IMR-90 (cell line): ENCODE measurements around the gene ADRA1B. TPM values are rescaled to one million over a fixed set of nuclear protein-coding genes. Genes with fewer than 3 reads are reported as not detected.
A peak's percentile ranks its signal among the peaks of the same experiment; 100 is the strongest.

Source experiments
- ATAC-seq: fragments of 200-7000 bp; cut with Tn5 transposase; 2 replicates; pipeline ENCODE4 v1.9.1; 2020; ENCODE audit warnings: low read depth, mild to moderate bottlenecking, moderate library complexity
- BruUV-seq: library from RNA; stranded (reverse); fragments of 400-500 nt; replicated peaks from 2 replicates; lab custom pipeline; 2021; lab: Mats Ljungman, UMichigan
- CTCF ChIA-PET: fragments of 300-600 bp; formaldehyde crosslinking; extraction: SDS; loops from one replicate; lab custom pipeline; 2021; ENCODE audit warnings: antibody characterized with exemption; lab: Yijun Ruan, JAX
- POLR2A ChIA-PET: fragments of 300-600 bp; sonication (Branson Sonifier 250); formaldehyde crosslinking; loops from one replicate; lab custom pipeline; 2022; ENCODE audit warnings: antibody characterized with exemption; ENCODE audit not compliant: unreplicated experiment; lab: Charles Lee
- DNase-seq: peaks from one replicate; pipeline ENCODE4 v3.0.0; 2013
- H2AFZ ChIP-seq: replicated peaks from 2 replicates; pipeline ENCODE3; 2013; ENCODE audit warnings: low read length, mild to moderate bottlenecking; ENCODE audit not compliant: poor library complexity
- H2AK5ac ChIP-seq: 2 replicates; pipeline ENCODE4 v1.6.1; 2013; ENCODE audit warnings: low read depth, low read length, inconsistent platforms
- H2AK9ac ChIP-seq: replicated peaks from 2 replicates; pipeline ENCODE3; 2013; ENCODE audit warnings: mild to moderate bottlenecking, low read depth, low read length, moderate library complexity; ENCODE audit not compliant: poor library complexity
- H2BK120ac ChIP-seq: 2 replicates; pipeline ENCODE4 v1.6.1; 2013; ENCODE audit warnings: low read depth, low read length, inconsistent platforms
- H2BK15ac ChIP-seq: 3 replicates; pipeline ENCODE4 v1.6.1; 2013; ENCODE audit warnings: low read depth, low read length, inconsistent platforms
- H2BK20ac ChIP-seq: 2 replicates; pipeline ENCODE4 v1.6.1; 2013; ENCODE audit warnings: low read depth, mild to moderate bottlenecking, inconsistent platforms, low read length, moderate library complexity
- H2BK5ac ChIP-seq: 2 replicates; pipeline ENCODE4 v1.6.1; 2013; ENCODE audit warnings: mild to moderate bottlenecking, low read depth, low read length, inconsistent platforms; ENCODE audit not compliant: poor library complexity, severe bottlenecking
- H3K14ac ChIP-seq: replicated peaks from 2 replicates; pipeline ENCODE4 v1.6.1; 2013; ENCODE audit warnings: low read depth, low read length, inconsistent platforms
- H3K18ac ChIP-seq: 2 replicates; pipeline ENCODE4 v1.6.1; 2013; ENCODE audit warnings: low read depth, low read length, control low read depth
- H3K23ac ChIP-seq: 2 replicates; pipeline ENCODE4 v1.6.1; 2013; ENCODE audit warnings: low read depth, low read length, inconsistent platforms
- H3K27ac ChIP-seq: 2 replicates; pipeline ENCODE4 v1.5.1; 2013; ENCODE audit warnings: mild to moderate bottlenecking, control low read depth, low read length; ENCODE audit not compliant: insufficient read depth
- H3K27me3 ChIP-seq: 2 replicates; pipeline ENCODE4 v1.6.1; 2013; ENCODE audit warnings: low read length; ENCODE audit not compliant: control insufficient read depth, insufficient read depth
- H3K36me3 ChIP-seq: 2 replicates; pipeline ENCODE4 v1.6.1; 2013; ENCODE audit warnings: low read length, mixed read lengths; ENCODE audit not compliant: control insufficient read depth, insufficient read depth
- H3K4ac ChIP-seq: 2 replicates; pipeline ENCODE4 v1.6.1; 2013; ENCODE audit warnings: low read depth, low read length, inconsistent platforms
- H3K4me1 ChIP-seq: 2 replicates; pipeline ENCODE4 v1.6.1; 2013; ENCODE audit warnings: low read length, mixed read lengths; ENCODE audit not compliant: control insufficient read depth, insufficient read depth
- H3K4me2 ChIP-seq: 2 replicates; pipeline ENCODE4 v1.6.1; 2013; ENCODE audit warnings: low read depth, mild to moderate bottlenecking, control low read depth, low read length, moderate library complexity
- H3K4me3 ChIP-seq: 2 replicates; pipeline ENCODE4 v1.5.1; 2013; ENCODE audit warnings: low read depth, mild to moderate bottlenecking, control low read depth, low read length, moderate library complexity; ENCODE audit not compliant: insufficient read depth
- H3K56ac ChIP-seq: 2 replicates; pipeline ENCODE4 v1.6.1; 2013; ENCODE audit warnings: low read length, inconsistent platforms; ENCODE audit not compliant: insufficient read depth; ENCODE audit errors: extremely low read depth
- H3K79me1 ChIP-seq, 2 experiments: 2 replicates each; pipeline ENCODE4 v1.6.1; 2013; ENCODE audit warnings: low read length in 2 of 2, inconsistent platforms in 1 of 2, low read depth in 1 of 2
- H3K9ac ChIP-seq: 2 replicates; pipeline ENCODE4 v1.6.1; 2013; ENCODE audit warnings: low read depth, low read length, control low read depth
- H3K9me1 ChIP-seq: 2 replicates; pipeline ENCODE4 v1.6.1; 2013; ENCODE audit warnings: low read length, inconsistent platforms; ENCODE audit not compliant: insufficient read depth
- H3K9me3 ChIP-seq: 2 replicates; pipeline ENCODE4 v1.6.1; 2013; ENCODE audit warnings: low read length; ENCODE audit not compliant: control insufficient read depth, insufficient read depth
- H4K20me1 ChIP-seq: 2 replicates; pipeline ENCODE4 v1.6.1; 2013; ENCODE audit warnings: low read length, inconsistent platforms; ENCODE audit not compliant: insufficient read depth
- H4K5ac ChIP-seq: 2 replicates; pipeline ENCODE4 v1.6.1; 2013; ENCODE audit warnings: mild to moderate bottlenecking, low read depth, low read length, control low read depth
- H4K8ac ChIP-seq, 2 experiments: 2 replicates each; pipeline ENCODE4 v1.6.1; 2013; ENCODE audit warnings: low read depth in 2 of 2, low read length in 2 of 2, control low read depth in 1 of 2, inconsistent platforms in 1 of 2
- H4K91ac ChIP-seq: 2 replicates; pipeline ENCODE4 v1.6.1; 2013; ENCODE audit warnings: low read depth, low read length, inconsistent platforms; ENCODE audit not compliant: insufficient read depth
- CHD1 ChIP-seq: IDR thresholded peaks from 2 replicates; pipeline ENCODE4 v1.6.1; 2012; ENCODE audit warnings: low read depth, low read length, improper control_type of control experiment
- CTCF ChIP-seq: conservative IDR thresholded peaks from 2 replicates; pipeline ENCODE4 v1.5.1; 2012; ENCODE audit warnings: mild to moderate bottlenecking, low read depth, low read length, improper control_type of control experiment
- MAZ ChIP-seq: IDR thresholded peaks from 2 replicates; pipeline ENCODE4 v1.6.1; 2012; ENCODE audit warnings: low read depth, mild to moderate bottlenecking, low read length, improper control_type of control experiment, moderate library complexity, borderline replicate concordance
- MXI1 ChIP-seq: IDR thresholded peaks from 2 replicates; pipeline ENCODE4 v1.6.1; 2012; ENCODE audit warnings: low read depth, mild to moderate bottlenecking, low read length, moderate library complexity, borderline replicate concordance
- NFE2L2 ChIP-seq: fragments of 150-350 bp; IDR thresholded peaks from 2 replicates; pipeline ENCODE4 v1.6.1; 2016; ENCODE audit warnings: low read depth, mild to moderate bottlenecking, low read length
- POLR2A ChIP-seq: IDR thresholded peaks from 2 replicates; pipeline ENCODE4 v1.6.1; 2012; ENCODE audit warnings: mild to moderate bottlenecking, low read depth, low read length
- RAD21 ChIP-seq: IDR thresholded peaks from 2 replicates; pipeline ENCODE4 v1.6.1; 2012; ENCODE audit warnings: low read length, improper control_type of control experiment
- RCOR1 ChIP-seq: IDR thresholded peaks from 2 replicates; pipeline ENCODE4 v1.6.1; 2012; ENCODE audit warnings: mild to moderate bottlenecking, low read length, improper control_type of control experiment; ENCODE audit not compliant: insufficient replicate concordance
- RFX5 ChIP-seq: IDR thresholded peaks from 2 replicates; pipeline ENCODE4 v1.8.0; 2012; ENCODE audit warnings: low read depth, mild to moderate bottlenecking, low read length, moderate library complexity
- SMC3 ChIP-seq: fragments of 150-350 bp; IDR thresholded peaks from 2 replicates; pipeline ENCODE4 v1.6.1; 2016; ENCODE audit warnings: low read depth, mild to moderate bottlenecking, antibody characterized with exemption, low read length, moderate library complexity
- WGBS, 2 experiments: methylation state at CpG; one replicate each; pipeline versions ENCODE4 v1.1.5 to v1.1.7; 2013; ENCODE audit warnings: missing lambda C conversion rate in 2 of 2; ENCODE audit not compliant: insufficient read length in 1 of 2; ENCODE audit errors: extremely low coverage in 2 of 2; 5-methylcytosine and 5-hydroxymethylcytosine counted together
- dilution Hi-C: fragments of 300-500 bp; cut with HindIII; formaldehyde crosslinking; loops from one replicate; pipeline ENCODE4 v1.14.3; 2018; ENCODE audit warnings: low sequenced_read_pairs; ENCODE audit not compliant: unreplicated experiment
- in situ Hi-C: fragments of 300-500 bp; cut with MboI; formaldehyde crosslinking; loops from 3 replicates; pipeline ENCODE4 v1.14.3; 2019; ENCODE audit warnings: low sequenced_read_pairs, inconsistent platforms, mixed read lengths
- intact Hi-C: fragments of 100-400 bp; cut with micrococcal nuclease; formaldehyde crosslinking; loops from 2 replicates; pipeline ENCODE4 v1.10.0; 2022
- polyA plus RNA-seq, 3 experiments: library from polyadenylated mRNA; depleted of rRNA; stranded (reverse); fragments of >200 nt; gene quantifications; 2 replicates each; pipeline ENCODE4 v1.2.3, GENCODE V29; 2012; ENCODE audit warnings: low replicate concordance in 1 of 3
- total RNA-seq: library from RNA; depleted of rRNA; stranded (reverse); fragments of >200 nt; gene quantifications from 2 replicates; pipeline ENCODE4 v1.2.3, GENCODE V29; 2012

Gene ADRA1B
- total and polyA plus RNA-seq, 2 of the 4 experiments (the other 2 are of a cell fraction) = 0.18 to 1.5 TPM

GRCh38 chr5:160021831-160022446 is 105.7 kb downstream of the ADRA1B start:
- DNase-seq (peak; percentile 78), ATAC-seq (peak; percentile 89)
- H3K4me2 ChIP-seq = peak overlapping the region; percentile 69; the same call in 1 of the 2 replicates
- no peak overlapping the region; the same call in 1 of the 2 replicates for H4K91ac ChIP-seq
- H2BK15ac ChIP-seq = peak overlapping the region; percentile 84; the same call in 2 of the 3 replicates
- peak overlapping the region; percentile 89; the same call in 1 of the 2 replicates for H2BK120ac ChIP-seq
- peaks cover 26 to 48% of the 10 kb centered on the region in 2 experiments for H3K79me1 ChIP-seq
- peaks cover 11% of the 10 kb centered on the region for H3K4me1 ChIP-seq
- no peak overlapping the region for H3K56ac ChIP-seq
- H3K27me3 ChIP-seq = no peaks in the 10 kb centered on the region
- no peaks in the 10 kb centered on the region for H3K36me3 ChIP-seq
- BruUV-seq = no TSS peak
- no peak overlapping the region for H4K5ac ChIP-seq
- H2AK9ac ChIP-seq = no peak overlapping the region
- in situ Hi-C loops = loop anchor here (5.0 kb wide), 2 partner anchors 325 to 375 kb away; no protein-coding TSS in a partner anchor
- intact Hi-C loops = loop anchor here (1.0 to 2.0 kb wide), 5 partner anchors 57 to 369 kb away; partner anchors contain the start of gene PWWP2A
- H4K20me1 ChIP-seq = peaks cover 9% of the 10 kb centered on the region; the same call in 1 of the 2 replicates
- H3K4me3 ChIP-seq = no peak overlapping the region
- TF ChIP-seq MXI1 (peak; percentile 5; the same call in 1 of the 2 replicates), RCOR1 (no peak), RAD21 (peak; percentile 88), SMC3 (peak; percentile 89), CTCF (peak; percentile 83), CHD1 (no peak), NFE2L2 (no peak), MAZ (no peak), RFX5 (no peak), POLR2A (0 out of 2 replicates have a peak, but pooled peaks have one; percentile 32)
- ChIA-PET POLR2A (interaction anchor here (0.6 kb wide), 1 partner anchor 13 kb away, joined by 3 read pairs; the partner anchor contains the start of gene TTC1), CTCF (interaction anchor here (0.5 to 1.8 kb wide), 30 partner anchors 8 to 400 kb away, joined by 3 to 26 read pairs (median 4); partner anchors contain the start of genes PTTG1 and TTC1)
- H3K9me3 ChIP-seq = no peaks in the 10 kb centered on the region
- H3K27ac ChIP-seq = peak overlapping the region; percentile 59; the same call in 1 of the 2 replicates
- H3K9ac ChIP-seq = no peak overlapping the region
- 0 out of 2 replicates have a peak overlapping the region, but pooled peaks have one; percentile 78 for H3K23ac ChIP-seq
- no peak overlapping the region for H2AFZ ChIP-seq
- H4K8ac ChIP-seq = peak overlapping the region in 1 of 2 experiments; percentile 82; a peak in 1 of 4 replicates
- H3K4ac ChIP-seq = peak overlapping the region; percentile 83; the same call in 1 of the 2 replicates
- H3K9me1 ChIP-seq = peaks cover 6% of the 10 kb centered on the region
- no peak overlapping the region; the same call in 1 of the 2 replicates for H3K14ac ChIP-seq
- no CpG with 5 or more reads among the region's 3 CpGs for WGBS, 2 experiments
- dilution Hi-C loops = loop anchor here (25.0 kb wide), 1 partner anchor 340 kb away; the partner anchor contains the start of gene C1QTNF2
- H2AK5ac ChIP-seq = peak overlapping the region; percentile 92; the same call in 1 of the 2 replicates
- peak overlapping the region; percentile 93; the same call in 1 of the 2 replicates for H2BK20ac ChIP-seq
- H3K18ac ChIP-seq = peak overlapping the region; percentile 74; the same call in 1 of the 2 replicates
- H2BK5ac ChIP-seq = peak overlapping the region; percentile 73
